Kidney tubule cell (primary cell): ENCODE measurements around the gene VPS13C.

Experiments
- DNase-seq: peaks from one replicate; pipeline ENCODE4 v3.0.0-alpha.2; 2018; ENCODE audit warnings: low spot score

VPS13C gene

GRCh38 chr15:61857169-61857829 lies 202.9 kb downstream of the VPS13C start:
- no peak for DNase-seq

DNA sequence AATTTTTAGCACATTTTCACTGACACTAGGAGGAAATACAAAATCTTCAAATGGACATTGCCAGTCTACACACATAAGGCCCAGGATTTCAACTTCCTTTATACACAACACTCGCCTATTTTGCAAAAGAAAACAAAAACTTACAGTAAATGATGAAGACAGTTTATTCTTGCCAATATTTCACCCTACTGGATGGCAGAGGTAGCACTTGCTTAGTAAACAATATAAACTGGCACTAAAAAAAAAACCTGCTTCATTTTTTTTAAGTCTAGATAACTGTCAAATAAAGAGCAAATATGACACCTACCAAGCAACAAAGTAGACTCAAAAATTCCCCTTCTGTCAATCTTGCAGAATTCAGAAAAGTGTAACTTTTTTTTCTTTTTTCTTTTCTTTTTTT lies 204.0 kb downstream of the VPS13C start:
- no peak for DNase-seq

DNA sequence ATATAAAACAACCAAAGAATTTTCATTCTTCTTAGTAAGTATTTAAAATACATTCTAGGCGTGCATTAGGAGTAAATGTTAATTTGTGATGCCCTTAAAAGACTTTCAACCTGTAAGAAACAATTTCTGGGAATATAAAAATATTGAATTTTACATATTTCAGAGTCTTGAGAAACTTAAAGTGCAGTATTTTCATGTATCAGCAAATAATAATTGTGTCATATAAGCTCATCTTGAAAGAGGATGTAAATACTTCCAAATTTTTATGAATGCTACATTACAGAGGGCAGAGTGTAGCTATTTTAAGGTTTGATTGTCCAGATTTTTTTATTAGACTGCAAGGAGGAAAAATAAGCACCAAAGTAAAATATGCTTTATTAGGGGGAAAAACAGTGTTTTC lies 207.1 kb downstream of the VPS13C start:
- no peak for DNase-seq

- DNase-seq: no peak
These were observed 208.3 kb downstream of the VPS13C start for GRCh38 chr15:61851955-61852354.

GRCh38 chr15:61849447-61849846 lies 210.8 kb downstream of the VPS13C start:
- no peak for DNase-seq

- DNase-seq: no peak
These were observed 218.8 kb downstream of the VPS13C start for GRCh38 chr15:61841466-61841865.

- DNase-seq: no peak
These were observed 220.2 kb downstream of the VPS13C start for GRCh38 chr15:61840090-61840489.

GRCh38 chr15:61839546-61839945 lies 220.7 kb downstream of the VPS13C start:
- peak; percentile 19 for DNase-seq

GRCh38 chr15:61835496-61836106 lies 224.6 kb downstream of the VPS13C start:
- peak; percentile 60 for DNase-seq

DNA sequence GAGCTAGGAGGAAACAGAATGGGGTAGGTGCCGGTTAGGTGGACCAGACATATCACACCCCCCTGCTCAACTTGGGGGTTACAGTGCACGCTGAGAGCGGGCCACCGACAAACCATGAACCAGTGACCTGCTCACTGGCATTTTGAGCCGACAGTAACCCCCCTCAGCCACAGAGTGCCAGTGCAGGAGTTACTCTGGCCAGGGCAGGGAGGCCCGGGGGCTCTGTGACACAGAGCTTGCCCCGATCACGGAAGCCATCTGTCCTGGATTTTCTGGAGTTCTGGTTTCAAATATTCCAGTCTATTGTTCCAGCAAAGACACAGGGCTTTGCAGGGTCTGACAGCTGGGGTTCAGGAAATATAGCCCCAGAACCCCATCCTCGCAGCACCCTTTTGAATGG lies 225.2 kb downstream of the VPS13C start:
- no peak for DNase-seq

- DNase-seq: peak; percentile 73
These were observed 226.1 kb downstream of the VPS13C start for GRCh38 chr15:61834076-61834697.

GRCh38 chr15:61832223-61832622 lies 228.0 kb downstream of the VPS13C start:
- no peak for DNase-seq

DNA sequence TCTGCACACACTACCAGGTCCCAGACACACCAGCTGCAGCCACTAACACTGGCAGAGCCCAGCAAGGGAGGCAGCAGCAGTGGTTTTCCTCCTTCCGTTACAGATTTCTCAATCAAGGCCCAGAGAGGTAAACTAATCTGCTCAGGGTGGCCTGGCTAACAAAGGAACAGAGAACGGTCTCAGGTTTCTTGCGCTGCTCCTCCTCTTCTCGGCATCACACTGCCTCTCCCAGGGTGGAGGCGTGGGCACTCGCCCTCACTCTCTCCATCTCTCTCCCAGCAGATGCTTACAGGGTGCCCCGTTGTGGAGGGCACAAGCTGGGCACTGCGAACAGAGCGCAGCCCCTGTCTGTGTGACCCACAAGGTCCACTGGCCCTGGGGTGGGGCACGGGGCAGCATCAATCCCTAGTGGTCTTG lies 228.7 kb downstream of the VPS13C start:
- no peak for DNase-seq

DNA sequence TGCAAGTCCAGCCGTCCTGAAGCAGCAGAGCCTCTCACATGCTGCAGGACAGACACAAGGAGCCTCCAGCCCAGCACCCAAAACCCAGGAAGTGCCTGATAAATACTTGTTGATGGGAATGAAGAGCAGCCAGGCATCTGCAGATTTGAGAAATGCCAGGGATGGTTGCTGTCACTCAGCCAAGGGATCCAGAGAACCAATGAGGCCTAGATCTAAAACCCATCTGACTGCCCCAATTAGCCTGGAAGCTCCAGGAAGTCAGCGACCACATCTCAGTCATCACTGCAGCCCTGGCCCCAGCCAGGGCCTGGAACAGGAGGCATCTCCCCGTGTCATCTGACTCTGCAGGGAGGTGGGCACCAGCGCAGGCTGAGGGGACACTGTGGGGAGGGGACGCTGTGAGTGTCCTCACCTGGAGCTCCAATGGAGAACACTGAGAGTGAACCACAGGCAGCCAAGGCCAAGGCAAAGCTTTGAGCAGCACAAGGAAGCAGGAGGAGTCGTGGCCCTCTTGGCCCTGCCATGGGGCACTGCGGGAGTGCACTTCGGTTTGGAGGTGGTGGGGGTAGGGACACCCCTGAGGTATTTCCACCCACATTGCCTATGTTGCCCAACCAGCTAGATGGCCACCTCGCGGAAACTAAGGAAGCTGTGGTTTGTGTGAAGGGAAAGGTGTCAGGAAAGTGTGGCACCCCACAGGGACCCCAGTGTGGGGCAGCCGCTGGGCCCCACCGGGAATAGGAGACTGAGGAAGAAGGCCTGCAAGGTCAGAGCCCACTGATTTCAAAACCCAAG lies 229.5 kb downstream of the VPS13C start:
- no peak for DNase-seq

DNA sequence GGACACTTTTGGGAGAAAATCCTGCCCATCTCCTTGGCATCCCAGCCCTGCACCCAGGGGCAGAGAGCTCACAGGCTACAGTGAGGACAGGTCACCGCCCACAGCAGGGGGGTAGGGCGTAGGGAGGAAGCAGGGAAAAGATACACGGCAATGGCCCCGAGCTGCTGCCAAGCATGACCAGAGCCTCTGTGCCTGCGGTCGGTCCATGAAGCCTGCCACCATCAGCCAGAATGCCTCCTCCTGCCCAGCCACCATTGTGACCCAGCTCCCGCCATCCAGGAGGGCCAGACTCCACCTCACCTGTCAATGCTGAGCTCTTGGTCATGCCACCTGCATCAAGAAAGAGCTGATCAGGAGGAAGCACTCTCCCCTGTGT lies 230.7 kb downstream of the VPS13C start:
- DNase-seq: no peak

DNA sequence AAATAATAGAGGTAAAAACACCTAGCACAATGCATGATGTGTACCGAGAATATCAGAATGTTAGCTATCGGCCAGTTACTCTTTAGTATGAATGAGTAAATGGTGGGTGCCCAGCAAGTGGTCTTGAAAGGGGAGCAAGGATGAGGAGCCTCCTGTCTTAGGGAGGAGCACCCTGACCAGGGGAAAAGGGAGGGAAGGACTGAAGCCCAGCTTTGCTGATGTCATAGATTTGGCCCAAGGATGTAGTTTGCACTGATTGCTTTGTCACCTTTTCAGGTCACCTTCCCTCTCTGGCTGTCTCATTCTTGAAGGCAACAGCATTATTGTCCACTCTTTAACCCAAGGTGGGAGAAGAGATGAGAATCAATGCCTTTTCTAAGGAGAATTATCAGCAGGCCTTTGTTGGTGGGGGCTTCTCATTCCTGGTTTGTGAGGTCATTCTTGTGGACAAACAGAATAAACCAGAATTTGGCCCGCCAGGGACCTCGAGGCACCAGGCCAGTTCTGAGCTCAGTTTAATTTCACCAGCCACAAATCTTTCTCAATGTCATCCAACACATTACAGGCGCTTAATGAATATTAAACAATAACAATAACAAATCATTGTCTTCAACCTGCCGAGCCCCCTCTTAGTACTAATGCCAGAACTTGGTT lies 231.3 kb downstream of the VPS13C start:
- no peak for DNase-seq

- no peak for DNase-seq
These were observed 232.2 kb downstream of the VPS13C start for GRCh38 chr15:61828008-61828407.

DNA sequence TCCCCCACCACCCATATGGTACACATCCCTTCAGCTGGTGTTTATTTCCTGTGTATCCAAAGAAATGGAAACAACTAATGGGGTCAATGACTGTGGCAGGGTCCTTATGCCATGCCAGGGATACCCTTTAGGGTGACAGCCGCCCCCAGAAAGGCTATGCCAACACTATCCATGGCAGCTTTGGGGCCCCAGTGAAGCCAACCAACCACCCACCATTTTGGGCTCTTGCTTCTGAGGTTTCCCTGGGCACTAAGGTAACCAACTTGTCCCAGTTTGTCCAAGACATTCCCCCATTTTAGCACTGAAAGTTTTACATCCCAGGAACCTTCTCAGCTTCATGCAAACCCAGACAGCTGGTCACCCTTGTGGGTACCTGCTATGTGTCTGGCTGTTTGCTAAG lies 233.1 kb downstream of the VPS13C start:
- DNase-seq: no peak

DNA sequence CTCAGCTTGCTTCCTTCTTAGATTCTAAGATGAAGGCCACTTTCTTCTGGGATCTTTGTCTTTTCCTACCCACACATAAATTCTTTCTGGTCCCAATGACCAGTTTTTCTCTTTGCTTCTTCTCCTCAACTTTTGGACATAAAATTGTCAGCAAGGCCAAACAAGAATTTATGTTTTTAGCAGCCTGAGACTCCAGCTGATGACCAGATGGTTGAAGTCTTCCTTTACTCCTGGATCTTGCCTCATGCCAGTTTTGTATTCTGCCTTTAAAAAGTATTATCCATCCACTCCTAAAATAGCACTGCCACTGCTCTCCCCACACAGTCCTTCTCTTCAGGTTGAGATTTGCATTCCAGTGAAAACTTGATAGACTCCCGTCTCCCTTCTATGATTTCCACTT lies 236.0 kb downstream of the VPS13C start:
- no peak for DNase-seq

DNA sequence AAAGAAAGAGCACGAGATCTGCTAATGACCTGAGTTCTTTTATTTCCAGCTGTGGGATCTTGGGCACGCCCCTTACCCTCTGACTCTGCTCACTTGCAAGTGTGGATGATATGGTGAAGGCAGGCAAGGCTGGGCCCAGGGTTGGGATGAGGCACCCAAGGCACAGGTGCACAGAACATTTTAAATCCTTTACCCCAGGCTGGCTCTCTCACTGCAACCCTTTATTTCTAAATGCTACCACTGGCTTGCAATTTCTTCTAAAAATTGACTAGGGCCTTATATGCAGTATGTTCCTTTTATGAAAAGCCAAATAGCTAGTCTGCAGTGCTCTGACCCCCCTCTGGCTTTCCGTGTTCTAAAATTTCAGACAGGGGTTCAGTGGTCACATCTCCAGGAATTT lies 237.7 kb downstream of the VPS13C start:
- no peak for DNase-seq

- no peak for DNase-seq
These were observed 239.3 kb downstream of the VPS13C start for GRCh38 chr15:61820951-61821350.

DNA sequence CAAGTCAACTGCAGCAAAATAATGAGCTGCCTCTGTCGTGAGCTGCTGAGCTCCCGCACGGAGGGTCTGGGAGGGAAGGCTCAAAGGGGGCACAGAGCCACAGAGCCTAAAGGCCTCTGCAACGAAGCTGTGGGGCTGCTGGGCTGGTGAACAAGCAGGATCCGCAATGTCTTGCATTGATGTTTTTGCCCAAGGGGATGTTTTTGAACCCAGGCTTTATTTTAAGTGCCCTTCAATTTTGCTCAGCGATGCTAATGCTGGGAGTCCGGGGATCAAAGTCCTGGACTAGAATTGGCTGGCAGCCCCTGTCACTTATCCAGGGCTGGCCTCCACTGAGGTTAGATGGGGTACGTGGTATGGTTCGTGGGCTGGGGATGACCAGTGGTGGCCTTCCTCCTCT lies 240.0 kb downstream of the VPS13C start:
- no peak for DNase-seq
